GM12873 (cell line): ENCODE results near the gene XRN1.

Source experiments
- CTCF ChIP-seq: IDR thresholded peaks from 2 replicates; pipeline ENCODE4 v1.5.1; 2012; ENCODE audit warnings: low read depth, mild to moderate bottlenecking, moderate library complexity, low read length, control low read depth; ENCODE audit not compliant: insufficient read depth; ENCODE audit errors: missing control alignments

Gene XRN1

GRCh38 chr3:142278451-142278850 is 169.4 kb downstream of the XRN1 start:
- no peak for TF ChIP-seq CTCF

DNA sequence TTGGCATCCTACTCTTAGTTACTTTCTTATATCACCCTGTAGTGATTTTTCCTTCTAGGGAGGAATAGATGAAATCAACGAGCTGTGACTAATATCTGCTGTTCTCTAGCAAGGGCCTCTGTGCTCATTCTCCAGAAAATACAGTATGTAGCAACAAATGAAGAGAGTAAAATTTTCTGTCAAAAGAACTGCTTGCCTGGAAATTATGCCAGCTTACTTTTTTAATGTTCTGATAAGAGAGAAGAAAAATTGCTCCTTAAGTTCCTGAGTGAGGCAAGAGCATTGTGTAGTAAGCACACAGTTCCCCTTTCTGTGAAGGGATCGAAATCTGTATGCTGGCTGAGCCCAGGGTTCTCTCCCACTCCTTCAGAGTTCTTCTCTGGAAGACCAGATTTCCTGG is 171.1 kb downstream of the XRN1 start:
- no peak for TF ChIP-seq CTCF

DNA sequence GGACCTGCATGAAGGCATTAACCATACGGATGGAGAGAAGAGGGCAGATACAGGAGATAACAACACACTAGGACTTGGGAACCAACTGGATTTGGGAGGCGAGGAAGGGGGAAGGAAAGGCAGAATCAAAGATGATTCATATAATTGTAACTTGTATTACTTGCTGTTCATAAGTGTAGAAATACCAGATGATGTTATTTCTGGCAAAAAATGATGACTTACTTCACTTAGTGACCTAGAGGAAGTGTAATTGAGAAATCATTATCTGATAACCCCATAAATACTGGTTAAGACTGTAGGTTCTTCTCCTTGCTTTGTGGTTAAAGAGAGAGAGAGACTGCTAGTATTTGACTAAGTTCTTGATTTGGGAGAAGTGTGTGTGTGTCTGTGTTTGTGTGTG is 172.0 kb downstream of the XRN1 start:
- no peak for TF ChIP-seq CTCF

DNA sequence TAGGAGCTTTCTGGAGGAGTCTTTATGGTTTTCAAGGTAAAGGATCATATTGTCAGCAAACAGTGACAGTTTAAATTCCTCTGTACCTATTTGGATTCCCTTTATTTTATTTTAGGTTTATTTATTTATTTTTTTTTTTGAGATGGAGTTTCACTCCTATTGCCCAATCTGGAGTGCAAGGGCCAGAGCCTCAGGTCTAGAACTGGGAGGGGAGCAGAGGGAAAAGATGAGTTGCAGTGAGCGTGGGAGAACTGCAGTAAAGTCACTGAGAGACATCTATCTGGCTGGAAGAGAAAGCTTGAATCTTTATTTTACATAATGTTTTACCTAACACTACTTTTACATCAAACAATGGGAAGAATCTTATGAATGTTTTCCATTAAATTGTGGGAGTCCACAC is 172.9 kb downstream of the XRN1 start:
- TF ChIP-seq CTCF = no peak

- TF ChIP-seq CTCF = no peak
These were observed 174.3 kb downstream of the XRN1 start for GRCh38 chr3:142273501-142273900.

- no peak for TF ChIP-seq CTCF
These were observed 175.5 kb downstream of the XRN1 start for GRCh38 chr3:142272200-142272891.

DNA sequence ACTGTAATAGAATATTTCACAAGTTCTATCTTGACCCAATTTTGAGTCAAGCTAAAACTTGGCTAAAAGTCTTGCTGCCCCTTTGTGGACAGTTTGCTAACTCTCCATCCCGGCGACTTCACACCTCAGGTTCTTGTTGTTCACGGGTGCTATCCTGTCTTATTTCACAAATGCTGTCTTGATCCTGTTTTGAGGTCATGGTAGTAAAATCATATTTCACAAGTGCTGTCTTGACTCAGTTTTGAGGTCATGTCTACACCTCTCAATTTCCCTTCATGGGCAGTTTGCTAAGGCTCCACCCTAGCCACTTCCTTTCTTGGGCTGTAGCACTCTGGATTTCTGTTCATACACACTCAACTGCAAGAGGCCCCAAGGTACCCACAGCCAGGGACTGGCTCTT is 177.4 kb downstream of the XRN1 start:
- TF ChIP-seq CTCF = no peak

DNA sequence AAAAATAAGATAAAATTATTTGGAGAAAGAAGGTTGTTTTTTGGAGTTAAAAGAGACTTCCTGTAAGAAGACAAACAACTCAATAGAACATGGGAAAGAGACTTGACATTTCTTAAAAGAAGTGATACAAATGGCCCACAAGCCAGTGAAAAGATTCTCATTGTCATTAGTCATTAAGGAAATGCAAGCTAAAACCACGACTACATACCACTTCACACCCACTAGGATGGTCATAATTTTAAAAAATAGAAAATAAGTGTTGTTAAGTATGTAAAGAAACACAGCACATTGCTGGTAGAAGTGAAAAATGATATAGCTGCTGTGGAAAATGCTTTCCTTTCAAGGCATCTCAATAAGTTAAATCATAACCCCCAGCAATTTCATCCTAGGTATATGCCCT is 178.1 kb downstream of the XRN1 start:
- no peak for TF ChIP-seq CTCF
